HG03064 (cell line): Measurements from ENCODE around the gene STYXL2.

Experiments used
- ATAC-seq: cut with Tn5 transposase; IDR thresholded peaks from one replicate; pipeline ENCODE4 v1.9.1; 2021; ENCODE audit warnings: low read depth; ENCODE audit not compliant: unreplicated experiment

Gene STYXL2

GRCh38 chr1:167128261-167129227 is 34.7 kb downstream of the STYXL2 start:
- ATAC-seq = no peak

GRCh38 chr1:167130829-167131510 is 37.1 kb downstream of the STYXL2 start:
- no peak for ATAC-seq

- ATAC-seq = no peak
Measured at GRCh38 chr1:167132301-167133010, 38.6 kb downstream of the STYXL2 start.

GRCh38 chr1:167135281-167135840 is 41.5 kb downstream of the STYXL2 start:
- ATAC-seq = no peak

GRCh38 chr1:167136191-167136614 is 42.3 kb downstream of the STYXL2 start:
- no peak for ATAC-seq

GRCh38 chr1:167136806-167137205 is 42.9 kb downstream of the STYXL2 start:
- no peak for ATAC-seq

- no peak for ATAC-seq
Measured at GRCh38 chr1:167137332-167137781, 43.5 kb downstream of the STYXL2 start.

GRCh38 chr1:167137793-167138510 is 44.1 kb downstream of the STYXL2 start:
- no peak for ATAC-seq

GRCh38 chr1:167138703-167139102 is 44.8 kb downstream of the STYXL2 start:
- ATAC-seq = no peak

- no peak for ATAC-seq
Measured at GRCh38 chr1:167141963-167142362, 48.1 kb downstream of the STYXL2 start.
